OCI-LY3 (cell line): ENCODE results near the gene CTNS.

Experiments used
- H2AFZ ChIP-seq: fragments of 200-600, 300-600 bp; shearing (Covaris generic); 2 replicates; pipeline ENCODE4 v1.6.0; 2014; ENCODE audit warnings: antibody characterized with exemption, low read depth, low read length
- H3K27ac ChIP-seq: fragments of 200-600, 300-600 bp; sonication (generic); 2 replicates; pipeline ENCODE4 v1.5.1; 2014; ENCODE audit warnings: mild to moderate bottlenecking, low read length, moderate library complexity, mixed read lengths
- H3K27me3 ChIP-seq: fragments of 200-600, 300-600 bp; sonication (generic); 2 replicates; pipeline ENCODE4 v1.6.1; 2014; ENCODE audit warnings: low read depth, low read length, mixed read lengths
- H3K36me3 ChIP-seq: fragments of 200-600, 300-600 bp; sonication (generic); replicated peaks from 2 replicates; pipeline ENCODE3; 2014; ENCODE audit warnings: low read depth, low read length, mixed read lengths
- H3K4me1 ChIP-seq: fragments of 300-600, 200-600 bp; sonication (generic); 2 replicates; pipeline ENCODE4 v1.6.1; 2014; ENCODE audit warnings: low read length, mixed read lengths
- H3K4me2 ChIP-seq: fragments of 200-600, 300-600 bp; sonication (generic); 2 replicates; pipeline ENCODE4 v1.6.1; 2014; ENCODE audit warnings: low read length, mixed read lengths
- H3K4me3 ChIP-seq: fragments of 300-600, 200-600 bp; sonication (generic); 2 replicates; pipeline ENCODE4 v1.5.1; 2014; ENCODE audit warnings: antibody characterized with exemption, mild to moderate bottlenecking, low read length, moderate library complexity
- H3K79me2 ChIP-seq: fragments of 300-600, 200-600 bp; shearing (Covaris generic); 2 replicates; pipeline ENCODE4 v1.6.1; 2014; ENCODE audit warnings: mild to moderate bottlenecking, low read length, mixed read lengths
- H3K9ac ChIP-seq: fragments of 300-600, 200-600 bp; shearing (Covaris generic); 2 replicates; pipeline ENCODE4 v1.6.0; 2014; ENCODE audit warnings: mild to moderate bottlenecking, low read length, moderate library complexity
- H3K9me3 ChIP-seq: fragments of 200-600, 300-600 bp; shearing (Covaris generic); 2 replicates; pipeline ENCODE4 v1.6.1; 2014; ENCODE audit warnings: low read length, mixed read lengths; ENCODE audit not compliant: insufficient read depth
- H4K20me1 ChIP-seq: fragments of 200-600, 300-600 bp; sonication (generic); 2 replicates; pipeline ENCODE4 v1.6.1; 2016; ENCODE audit warnings: low read length, mixed read lengths; ENCODE audit not compliant: insufficient read depth
- CTCF ChIP-seq: fragments of 200-600, 300-600 bp; sonication (generic); IDR thresholded peaks from 2 replicates; pipeline ENCODE4 v1.5.1; 2014; ENCODE audit warnings: antibody characterized with exemption, low read length, low read depth
- EZH2phosphoT487 ChIP-seq: fragments of 200-600 bp; shearing (Covaris generic); IDR thresholded peaks from 2 replicates; pipeline ENCODE4 v1.6.1; 2018; ENCODE audit warnings: antibody characterized with exemption, mixed run types, low read depth

Gene CTNS

GRCh38 chr17:3660311-3660891 lies 23.8 kb downstream of the CTNS start:
- H3K9ac ChIP-seq = no peak overlapping the region
- H3K4me1 ChIP-seq = no peaks in the 10 kb centered on the region
- no peak overlapping the region for H3K27ac ChIP-seq
- no peaks in the 10 kb centered on the region for H3K36me3 ChIP-seq
- no peaks in the 10 kb centered on the region for H4K20me1 ChIP-seq
- H3K4me3 ChIP-seq = no peak overlapping the region
- TF ChIP-seq CTCF (no peak), EZH2phosphoT487 (no peak)
- no peaks in the 10 kb centered on the region for H3K27me3 ChIP-seq
- no peak overlapping the region for H3K4me2 ChIP-seq
- H3K9me3 ChIP-seq = no peaks in the 10 kb centered on the region
- H2AFZ ChIP-seq = no peak overlapping the region
- no peaks in the 10 kb centered on the region for H3K79me2 ChIP-seq

DNA sequence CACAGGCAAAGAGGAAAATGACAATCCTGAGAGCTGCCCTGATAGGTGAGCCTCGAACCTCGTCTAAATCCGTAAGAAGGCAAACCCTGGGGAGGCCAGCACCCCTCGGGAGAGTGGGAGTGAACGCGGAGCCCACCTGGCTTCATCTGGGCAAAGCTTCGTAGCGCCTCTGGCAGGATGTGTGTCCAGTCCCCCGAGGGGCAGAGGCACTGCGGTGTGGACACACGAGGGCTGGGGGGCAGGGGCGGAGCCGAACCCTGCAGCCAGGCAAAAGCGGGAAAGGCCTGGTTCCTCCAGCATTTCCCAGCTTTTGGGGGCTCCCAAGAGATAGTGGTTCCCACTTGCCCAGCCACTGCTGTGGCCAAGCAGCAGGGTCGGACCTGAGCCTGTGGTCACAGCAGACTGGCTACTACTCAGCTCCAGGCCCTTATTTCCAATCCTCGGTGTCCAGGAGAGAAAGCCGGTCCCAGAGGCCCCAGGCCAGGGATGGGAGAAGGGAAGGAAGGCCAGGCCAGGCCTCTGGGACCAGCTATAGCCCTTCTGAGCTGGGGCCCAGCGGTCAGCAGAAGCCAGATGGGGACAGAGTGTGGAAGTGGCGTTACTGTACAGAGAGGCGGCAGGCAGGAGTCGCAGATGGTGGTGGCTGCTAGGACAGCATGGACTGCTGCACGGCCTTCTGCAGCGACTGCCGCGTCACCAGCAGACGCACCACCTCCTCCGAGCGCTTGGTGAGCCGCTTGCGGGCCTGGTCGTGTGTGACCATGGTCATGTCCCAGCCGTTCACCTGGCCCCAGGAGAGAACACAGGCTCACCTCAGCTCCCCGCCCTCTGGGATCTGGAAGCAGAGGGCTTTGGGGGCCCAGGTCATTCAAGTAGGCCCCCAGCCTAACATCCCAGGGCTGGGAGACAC lies 26.8 kb downstream of the CTNS start:
- H2AFZ ChIP-seq = no peak overlapping the region
- no peak overlapping the region for H3K9ac ChIP-seq
- TF ChIP-seq EZH2phosphoT487 (no peak), CTCF (no peak)
- H3K27ac ChIP-seq = no peak overlapping the region
- H3K79me2 ChIP-seq = no peaks in the 10 kb centered on the region
- H3K9me3 ChIP-seq = no peaks in the 10 kb centered on the region
- no peak overlapping the region for H3K4me2 ChIP-seq
- H4K20me1 ChIP-seq = no peaks in the 10 kb centered on the region
- H3K4me3 ChIP-seq = no peak overlapping the region
- H3K4me1 ChIP-seq = peaks cover 5% of the 10 kb centered on the region; the same call in 1 of the 2 replicates
- H3K27me3 ChIP-seq = no peaks in the 10 kb centered on the region
- no peaks in the 10 kb centered on the region for H3K36me3 ChIP-seq

DNA sequence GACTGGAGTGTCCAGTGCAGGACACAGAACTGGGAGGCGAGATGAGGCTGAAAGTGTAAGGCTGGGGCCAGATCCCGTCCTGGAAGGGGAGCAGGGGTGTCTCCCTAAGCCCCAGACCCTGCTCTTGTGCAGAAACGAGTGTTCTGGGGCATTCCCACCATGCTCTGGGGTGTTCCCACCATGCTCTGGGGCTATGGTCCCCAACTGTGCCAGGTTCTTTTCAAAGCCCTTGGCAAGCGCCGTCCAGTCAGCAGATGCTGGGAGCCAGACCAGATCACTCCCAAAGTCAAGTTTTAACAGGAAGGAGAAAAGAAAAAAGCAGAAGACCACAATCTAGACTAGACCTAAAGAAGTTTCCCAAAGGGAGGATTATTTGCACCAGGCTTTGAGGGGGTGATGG lies 29.3 kb downstream of the CTNS start:
- H4K20me1 ChIP-seq = no peaks in the 10 kb centered on the region
- H3K4me2 ChIP-seq = no peak overlapping the region
- H3K4me3 ChIP-seq = no peak overlapping the region
- no peaks in the 10 kb centered on the region for H3K27me3 ChIP-seq
- no peak overlapping the region for H2AFZ ChIP-seq
- TF ChIP-seq CTCF = no peak
- TF ChIP-seq EZH2phosphoT487 = no peak
- no peaks in the 10 kb centered on the region for H3K36me3 ChIP-seq
- no peaks in the 10 kb centered on the region for H3K9me3 ChIP-seq
- peaks cover 18% of the 10 kb centered on the region for H3K79me2 ChIP-seq
- no peak overlapping the region for H3K27ac ChIP-seq
- peaks cover 9% of the 10 kb centered on the region; the same call in 1 of the 2 replicates for H3K4me1 ChIP-seq
- H3K9ac ChIP-seq = no peak overlapping the region

DNA sequence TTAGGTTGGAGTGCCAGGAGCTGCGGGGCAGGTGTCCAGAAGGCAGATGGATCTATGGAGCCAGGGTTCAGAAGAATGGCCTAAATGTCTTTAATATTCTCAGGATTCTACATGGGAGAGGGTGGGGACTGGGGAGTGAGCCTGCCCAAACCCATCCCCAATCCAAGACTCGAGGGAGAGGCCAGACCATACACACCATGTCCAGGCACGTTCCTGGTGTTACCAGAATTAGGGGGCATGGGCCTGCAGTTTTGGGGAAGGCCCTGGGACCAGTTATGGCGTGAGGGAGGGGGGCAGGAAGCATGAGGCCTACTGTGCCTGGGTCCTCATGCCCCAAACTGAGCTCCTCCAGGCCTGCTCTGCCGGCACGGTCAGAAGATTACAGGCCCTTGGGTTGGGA lies 30.0 kb downstream of the CTNS start:
- Histone ChIP-seq H3K9me3 (no peaks in the 10 kb centered on the region), H3K36me3 (no peaks in the 10 kb centered on the region), H3K4me2 (no peak overlapping the region), H3K27ac (no peak overlapping the region), H3K4me1 (peaks cover 9% of the 10 kb centered on the region; the same call in 1 of the 2 replicates), H2AFZ (no peak overlapping the region), H3K79me2 (peaks cover 18% of the 10 kb centered on the region), H3K27me3 (no peaks in the 10 kb centered on the region), H4K20me1 (no peaks in the 10 kb centered on the region), H3K4me3 (no peak overlapping the region), H3K9ac (no peak overlapping the region)
- TF ChIP-seq EZH2phosphoT487 (no peak), CTCF (no peak)
